GM23338 (cell line): ENCODE results near the gene SEPTIN8. TPM values are rescaled to one million over a fixed set of nuclear protein-coding genes. Genes with fewer than 3 reads are reported as not detected.

Experiments used
- ATAC-seq: fragments of 200-7000 bp; cut with Tn5 transposase; 3 replicates; pipeline ENCODE4 v1.9.1; 2020
- DNase-seq: peaks from one replicate; pipeline ENCODE4 v3.0.0-alpha.2; 2015; ENCODE audit warnings: low spot score
- H2AFZ ChIP-seq: fragments of 200-600 bp; sonication (generic); 2 replicates; pipeline ENCODE4 v1.8.0; 2016; ENCODE audit warnings: antibody characterized with exemption, mild to moderate bottlenecking, moderate library complexity
- H3F3A ChIP-seq: fragments of 200-600 bp; sonication (generic); replicated peaks from 2 replicates; pipeline ENCODE4 v1.8.0; 2017; ENCODE audit warnings: antibody characterized with exemption, mixed run types, low read depth
- H3K27ac ChIP-seq: fragments of 200-600 bp; sonication (generic); 2 replicates; pipeline ENCODE4 v1.6.1; 2016; ENCODE audit warnings: low read depth
- H3K27me3 ChIP-seq: fragments of 200-600 bp; sonication (generic); 2 replicates; pipeline ENCODE4 v1.8.0; 2016; ENCODE audit warnings: mild to moderate bottlenecking, mixed run types, moderate library complexity; ENCODE audit not compliant: insufficient read depth
- H3K36me3 ChIP-seq: fragments of 200-600 bp; sonication (generic); 2 replicates; pipeline ENCODE4 v1.8.0; 2016; ENCODE audit warnings: mild to moderate bottlenecking; ENCODE audit not compliant: insufficient read depth
- H3K4me1 ChIP-seq: fragments of 200-600 bp; sonication (generic); 2 replicates; pipeline ENCODE4 v1.8.0; 2016; ENCODE audit warnings: mild to moderate bottlenecking, moderate library complexity; ENCODE audit not compliant: insufficient read depth
- H3K4me2 ChIP-seq: fragments of 200-600 bp; sonication (generic); 2 replicates; pipeline ENCODE4 v1.7.1; 2017; ENCODE audit warnings: mixed run types
- H3K4me3 ChIP-seq: fragments of 200-600 bp; sonication (generic); 2 replicates; pipeline ENCODE4 v1.6.1; 2016; ENCODE audit warnings: mixed run types
- H3K79me2 ChIP-seq: fragments of 200-600 bp; sonication (generic); replicated peaks from 2 replicates; pipeline ENCODE4 v1.8.0; 2017; ENCODE audit warnings: mild to moderate bottlenecking; ENCODE audit not compliant: insufficient read depth
- H3K9me2 ChIP-seq: fragments of 200-600 bp; sonication (generic); 2 replicates; pipeline ENCODE4 v1.8.0; 2017; ENCODE audit not compliant: insufficient read depth
- H4K20me1 ChIP-seq: fragments of 200-600 bp; sonication (generic); replicated peaks from 2 replicates; pipeline ENCODE4 v1.8.0; 2017; ENCODE audit warnings: mild to moderate bottlenecking; ENCODE audit not compliant: insufficient read depth
- H3K27ac Mint-ChIP-seq: 2 replicates; pipeline ENCODE4 v1.8.0; 2020; ENCODE audit warnings: inconsistent platforms, mild to moderate bottlenecking, moderate library complexity, mixed read lengths
- H3K27me3 Mint-ChIP-seq: 3 replicates; pipeline ENCODE4 v1.8.0; 2022; ENCODE audit warnings: low read depth, mild to moderate bottlenecking, moderate library complexity, mixed read lengths, inconsistent platforms; ENCODE audit not compliant: insufficient read depth, poor library complexity
- H3K36me3 Mint-ChIP-seq: 3 replicates; pipeline ENCODE4 v1.8.0; 2021; ENCODE audit warnings: low read depth, mild to moderate bottlenecking, inconsistent platforms, moderate library complexity, mixed read lengths
- H3K4me1 Mint-ChIP-seq: 3 replicates; pipeline ENCODE4 v1.8.0; 2020; ENCODE audit warnings: mild to moderate bottlenecking, inconsistent platforms, mixed read lengths
- H3K4me3 Mint-ChIP-seq: 3 replicates; pipeline ENCODE4 v1.8.0; 2021; ENCODE audit warnings: moderate library complexity, mild to moderate bottlenecking, inconsistent platforms, mixed read lengths
- H3K9me3 Mint-ChIP-seq: 3 replicates; pipeline ENCODE4 v1.8.0; 2020; ENCODE audit warnings: moderate library complexity, mild to moderate bottlenecking, inconsistent platforms, mixed read lengths
- ETS1 ChIP-seq: IDR thresholded peaks from 2 replicates; pipeline ENCODE4 v1.6.1; 2016; ENCODE audit warnings: antibody characterized with exemption
- EZH2 ChIP-seq: fragments of 200-600 bp; sonication (generic); IDR thresholded peaks from one replicate; pipeline ENCODE4 v1.8.0; 2017; ENCODE audit warnings: antibody characterized with exemption, mild to moderate bottlenecking, low read depth; ENCODE audit not compliant: unreplicated experiment
- JUNB ChIP-seq: IDR thresholded peaks from one replicate; pipeline ENCODE4 v1.6.1; 2016; ENCODE audit warnings: antibody characterized with exemption; ENCODE audit not compliant: unreplicated experiment
- NANOG ChIP-seq: IDR thresholded peaks from 2 replicates; pipeline ENCODE4 v1.6.1; 2016; ENCODE audit warnings: antibody characterized with exemption, borderline replicate concordance
- POLR2AphosphoS5 ChIP-seq: IDR thresholded peaks from 2 replicates; pipeline ENCODE4 v1.6.1; 2016; ENCODE audit warnings: antibody characterized with exemption, low read depth
- REST ChIP-seq: IDR thresholded peaks from one replicate; pipeline ENCODE4 v1.6.1; 2018; ENCODE audit warnings: antibody characterized with exemption; ENCODE audit not compliant: unreplicated experiment
- STAT1 ChIP-seq: IDR thresholded peaks from one replicate; pipeline ENCODE4 v1.6.1; 2016; ENCODE audit warnings: antibody characterized with exemption; ENCODE audit not compliant: unreplicated experiment
- ZNF462 ChIP-seq: fragments of 250-450 bp; sonication (Bioruptor Pico); IDR thresholded peaks from 2 replicates; pipeline ENCODE4 v1.5.0; 2020; ENCODE audit warnings: mild to moderate bottlenecking, moderate library complexity
- polyA plus RNA-seq: library from polyadenylated mRNA; unstranded; fragments of >200 nt; fragmentation: Nextera tagmentation; extraction: Ambion mirVana; gene quantifications from 2 replicates; pipeline ENCODE4 v1.2.1, GENCODE V29; 2016
- total RNA-seq: library from RNA; depleted of rRNA; stranded (reverse); fragments of >200 nt; shearing (Covaris generic); gene quantifications from 2 replicates; pipeline ENCODE4 v1.2.3, GENCODE V29; 2014

The SEPTIN8 gene
- total and polyA plus RNA-seq, 2 experiments from 2014 or later, result 8.8 to 45.0 TPM

GRCh38 chr5:132742626-132743025, 34.4 kb downstream of the SEPTIN8 start (continued):
- TF ChIP-seq REST, result no peak
- TF ChIP-seq JUNB, result no peak
- no peak for TF ChIP-seq EZH2
- TF ChIP-seq STAT1, result no peak
- TF ChIP-seq ETS1, result no peak

GRCh38 chr5:132742158-132742557, 34.9 kb downstream of the SEPTIN8 start:
- H3K79me2 ChIP-seq, result no peaks in the 10 kb centered on the region
- H3K9me3 Mint-ChIP-seq, result no peaks in the 10 kb centered on the region
- H3K4me1 Mint-ChIP-seq, result peaks cover 8% of the 10 kb centered on the region
- no peaks in the 10 kb centered on the region for H4K20me1 ChIP-seq
- H3K27ac ChIP-seq, result no peak overlapping the region
- DNase-seq (no peak), ATAC-seq (no peak)
- H3K4me2 ChIP-seq, result no peak overlapping the region
- H3K4me3 Mint-ChIP-seq, result no peak overlapping the region
- no peaks in the 10 kb centered on the region for H3F3A ChIP-seq
- H3K36me3 Mint-ChIP-seq, result no peaks in the 10 kb centered on the region
- no peaks in the 10 kb centered on the region for H3K36me3 ChIP-seq
- TF ChIP-seq EZH2 (no peak), POLR2AphosphoS5 (no peak), STAT1 (no peak), ZNF462 (CRISPR knock-in tag) (no peak), NANOG (no peak)
- H3K27me3 ChIP-seq, result peaks cover 33% of the 10 kb centered on the region
- H2AFZ ChIP-seq, result no peak overlapping the region
- H3K27me3 Mint-ChIP-seq, result peaks cover 13% of the 10 kb centered on the region
- no peak overlapping the region for H3K27ac Mint-ChIP-seq
- no peaks in the 10 kb centered on the region; the same call in 1 of the 2 replicates for H3K4me1 ChIP-seq
- no peaks in the 10 kb centered on the region for H3K9me2 ChIP-seq
- no peak overlapping the region for H3K4me3 ChIP-seq
